HAP-1 (cell line): ENCODE measurements around the gene PRMT7.

Experiments used
- DNase-seq, 2 experiments: peaks; one replicate each; pipeline ENCODE4 v3.0.0-alpha.2; 2016 to 2020; ENCODE audit warnings: low spot score in 2 of 2
- H3K27me3 ChIP-seq: fragments of 250-450 bp; sonication (Bioruptor Pico); 2 replicates; pipeline ENCODE4 v1.5.1; 2020; ENCODE audit warnings: low read depth, mild to moderate bottlenecking, moderate library complexity
- H3K36me3 ChIP-seq: fragments of 250-450 bp; sonication (Bioruptor Pico); replicated peaks from 2 replicates; pipeline ENCODE4 v1.5.1; 2020; ENCODE audit warnings: mild to moderate bottlenecking
- H3K4me1 ChIP-seq: fragments of 250-450 bp; sonication (Bioruptor Pico); 2 replicates; pipeline ENCODE4 v1.5.1; 2020; ENCODE audit warnings: mild to moderate bottlenecking
- H3K4me3 ChIP-seq: fragments of 250-450 bp; sonication (Bioruptor Pico); 2 replicates; pipeline ENCODE4 v1.5.1; 2020; ENCODE audit warnings: mild to moderate bottlenecking, moderate library complexity
- H3K9me3 ChIP-seq: fragments of 250-450 bp; sonication (Bioruptor Pico); 2 replicates; pipeline ENCODE4 v1.5.1; 2020; ENCODE audit warnings: mild to moderate bottlenecking, moderate library complexity
- in situ Hi-C: fragments of 300-500 bp; cut with MboI; formaldehyde crosslinking; loops from 3 replicates; pipeline ENCODE4 v1.14.3; 2020; ENCODE audit warnings: low sequenced_read_pairs, inconsistent platforms, mixed read lengths

PRMT7 gene

DNA sequence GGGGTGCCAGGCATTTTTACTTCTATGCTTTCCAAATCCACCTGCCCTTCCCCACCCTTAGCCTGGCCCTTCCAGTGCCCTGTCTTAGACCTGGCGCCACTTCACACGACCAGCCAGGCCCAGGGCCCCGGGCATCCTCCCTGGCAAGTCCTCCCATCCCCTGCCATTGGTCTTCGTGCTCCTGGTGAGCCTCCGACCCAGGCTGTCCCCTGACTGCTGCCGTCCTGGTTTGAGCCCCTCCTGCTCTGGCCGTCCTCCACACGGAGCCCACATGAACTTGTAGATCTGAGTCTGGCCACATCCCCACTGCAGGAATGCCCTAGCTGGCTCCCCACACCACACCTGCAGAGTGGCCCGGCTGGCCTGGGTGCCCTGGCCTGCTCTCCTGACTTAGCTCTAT, 44.0 kb downstream of the PRMT7 start:
- Histone ChIP-seq H3K4me1 (no peaks in the 10 kb centered on the region), H3K4me3 (no peak overlapping the region), H3K36me3 (peaks cover 57% of the 10 kb centered on the region), H3K9me3 (no peaks in the 10 kb centered on the region), H3K27me3 (no peaks in the 10 kb centered on the region)
- no peak for DNase-seq
- in situ Hi-C loops, result no loop called here

DNA sequence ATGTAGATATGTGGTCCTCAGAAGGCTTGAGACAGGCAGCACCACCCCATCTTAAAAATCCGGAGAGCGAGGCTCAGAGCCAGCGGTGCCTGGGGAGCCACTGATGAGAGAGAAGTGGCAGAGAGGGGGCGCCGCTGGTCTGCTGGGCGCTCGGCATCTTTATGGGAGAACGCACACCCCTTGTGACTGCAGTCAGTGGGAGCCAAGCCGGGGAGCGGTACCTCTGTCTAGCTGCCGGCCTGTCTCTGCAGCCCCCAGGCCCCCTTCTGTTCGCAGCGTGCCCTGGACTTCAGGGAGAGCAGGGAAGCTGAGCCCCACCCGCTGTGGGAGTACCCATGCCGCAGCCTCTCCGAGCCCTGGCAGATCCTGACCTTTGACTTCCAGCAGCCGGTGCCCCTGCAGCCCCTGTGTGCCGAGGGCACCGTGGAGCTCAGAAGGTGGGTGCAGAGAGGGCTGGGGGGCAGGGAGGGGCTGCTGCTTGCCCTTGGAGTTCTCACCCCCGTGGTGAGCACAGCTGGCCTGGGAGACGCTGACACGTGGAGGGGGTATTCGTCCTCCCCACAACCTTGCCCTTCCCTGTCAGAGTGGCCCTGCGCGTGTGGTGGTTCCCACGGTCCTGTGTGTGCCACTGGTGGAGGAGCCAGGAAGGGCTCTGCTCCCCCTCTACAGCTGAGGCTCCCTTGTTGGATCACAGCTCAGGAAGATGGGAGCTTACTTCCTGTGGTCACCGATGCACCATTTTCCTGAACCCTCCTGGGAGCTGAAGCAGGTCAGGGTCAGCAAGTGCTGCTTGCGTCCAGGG, 44.8 kb downstream of the PRMT7 start:
- in situ Hi-C loops, result no loop called here
- no peak for DNase-seq
- no peaks in the 10 kb centered on the region for H3K9me3 ChIP-seq
- no peaks in the 10 kb centered on the region for H3K27me3 ChIP-seq
- H3K4me3 ChIP-seq, result no peak overlapping the region
- H3K4me1 ChIP-seq, result no peaks in the 10 kb centered on the region
- H3K36me3 ChIP-seq, result peaks cover 50% of the 10 kb centered on the region

GRCh38 chr16:68356249-68356918, 45.6 kb downstream of the PRMT7 start:
- no peak for DNase-seq
- Histone ChIP-seq H3K36me3 (peaks cover 46% of the 10 kb centered on the region), H3K27me3 (no peaks in the 10 kb centered on the region), H3K4me1 (no peaks in the 10 kb centered on the region), H3K9me3 (no peaks in the 10 kb centered on the region), H3K4me3 (no peak overlapping the region)
- in situ Hi-C loops, result no loop called here

DNA sequence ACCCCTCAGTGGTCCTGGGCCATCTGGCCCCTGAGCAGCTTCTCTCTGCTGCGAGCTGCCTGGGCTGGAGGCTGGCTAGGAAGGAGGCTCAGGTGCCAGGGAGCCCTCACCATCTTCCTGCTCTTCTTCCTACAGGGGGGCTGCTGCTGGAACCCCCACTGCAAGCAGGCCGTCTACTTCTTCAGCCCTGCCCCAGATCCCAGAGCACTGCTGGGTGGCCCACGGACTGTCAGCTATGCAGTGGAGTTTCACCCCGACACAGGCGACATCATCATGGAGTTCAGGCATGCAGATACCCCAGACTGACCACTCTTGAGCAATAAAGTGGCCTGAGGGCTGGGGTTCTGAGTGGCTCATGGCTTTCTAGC, 46.1 kb downstream of the PRMT7 start:
- no peaks in the 10 kb centered on the region for H3K27me3 ChIP-seq
- H3K4me3 ChIP-seq, result no peak overlapping the region
- no peak for DNase-seq
- in situ Hi-C loops, result no loop called here
- peaks cover 41% of the 10 kb centered on the region for H3K36me3 ChIP-seq
- H3K9me3 ChIP-seq, result no peaks in the 10 kb centered on the region
- no peaks in the 10 kb centered on the region for H3K4me1 ChIP-seq

GRCh38 chr16:68357521-68357922, 46.7 kb downstream of the PRMT7 start:
- Histone ChIP-seq H3K4me3 (no peak overlapping the region), H3K9me3 (no peaks in the 10 kb centered on the region), H3K4me1 (no peaks in the 10 kb centered on the region), H3K36me3 (peaks cover 36% of the 10 kb centered on the region), H3K27me3 (no peaks in the 10 kb centered on the region)
- no peak for DNase-seq
- in situ Hi-C loops, result no loop called here

GRCh38 chr16:68357923-68358322, 47.1 kb downstream of the PRMT7 start:
- H3K4me1 ChIP-seq, result no peaks in the 10 kb centered on the region
- no peaks in the 10 kb centered on the region for H3K9me3 ChIP-seq
- no peak overlapping the region for H3K4me3 ChIP-seq
- peaks cover 34% of the 10 kb centered on the region for H3K36me3 ChIP-seq
- DNase-seq, result no peak
- in situ Hi-C loops, result no loop called here
- no peaks in the 10 kb centered on the region for H3K27me3 ChIP-seq

DNA sequence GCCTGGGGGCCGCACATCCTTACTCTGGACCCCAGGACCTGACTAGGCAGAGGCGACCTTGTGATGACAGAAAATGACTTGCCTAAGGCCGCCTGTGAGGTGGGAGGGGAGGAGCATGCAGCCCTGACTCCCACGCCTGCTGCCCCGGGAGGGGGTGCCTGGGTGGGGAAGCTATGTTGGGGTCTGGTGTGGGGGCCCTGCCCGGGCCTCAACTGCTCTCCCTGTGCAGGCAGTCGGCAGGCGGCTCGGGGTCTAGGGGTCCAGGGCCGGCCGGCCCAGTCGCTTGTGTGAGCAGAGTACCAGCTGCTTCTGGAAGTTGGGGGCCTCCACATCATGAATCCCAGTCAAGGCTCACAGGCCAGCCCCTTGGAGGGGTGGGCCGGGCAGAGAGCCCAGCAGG, 48.1 kb downstream of the PRMT7 start:
- Histone ChIP-seq H3K4me1 (no peaks in the 10 kb centered on the region), H3K4me3 (no peak overlapping the region), H3K27me3 (no peaks in the 10 kb centered on the region), H3K9me3 (no peaks in the 10 kb centered on the region), H3K36me3 (peaks cover 26% of the 10 kb centered on the region)
- DNase-seq, result no peak
- in situ Hi-C loops, result no loop called here

DNA sequence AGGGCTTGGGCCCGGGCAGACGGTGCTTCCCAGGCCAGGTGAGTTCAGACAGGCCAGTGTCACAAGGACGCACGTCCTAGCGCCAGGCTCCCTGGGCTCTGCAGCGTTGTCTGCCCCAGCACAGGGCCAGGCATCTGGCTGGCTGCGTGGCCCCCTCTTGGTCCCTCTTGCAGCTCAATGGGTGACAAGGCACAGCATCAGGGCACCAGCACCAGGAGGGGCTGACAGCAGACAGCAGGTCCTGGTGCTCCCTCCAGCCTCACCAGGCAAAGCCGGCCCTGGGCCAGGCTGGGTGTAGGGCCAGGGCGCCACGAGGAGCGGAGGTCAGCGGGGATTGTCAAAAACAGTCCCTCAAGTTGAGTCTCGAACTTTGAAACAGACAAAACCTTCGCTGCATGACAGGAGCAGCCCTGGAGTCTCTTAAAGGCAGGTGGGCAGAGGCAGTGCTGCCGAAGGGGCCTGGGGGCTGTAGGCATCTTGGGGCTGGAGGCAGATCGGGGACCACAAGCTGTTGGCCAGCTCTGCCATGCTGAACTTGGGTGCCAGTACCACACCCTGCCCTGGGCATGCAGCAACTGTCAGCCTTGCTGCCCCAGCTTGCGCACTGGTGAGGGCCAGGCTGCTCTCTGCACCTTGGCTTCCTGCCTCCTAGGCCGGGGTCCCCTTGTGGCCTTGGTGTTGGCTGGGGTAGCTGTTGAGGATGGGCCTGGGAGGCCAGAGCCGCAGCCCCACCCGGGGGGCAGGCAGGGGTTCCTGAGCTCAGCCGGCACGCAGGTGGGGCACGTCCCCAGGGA, 48.8 kb downstream of the PRMT7 start:
- peaks cover 22% of the 10 kb centered on the region for H3K36me3 ChIP-seq
- no peak for DNase-seq
- in situ Hi-C loops, result no loop called here
- no peaks in the 10 kb centered on the region for H3K4me1 ChIP-seq
- H3K9me3 ChIP-seq, result no peaks in the 10 kb centered on the region
- no peaks in the 10 kb centered on the region for H3K27me3 ChIP-seq
- no peak overlapping the region for H3K4me3 ChIP-seq

- Histone ChIP-seq H3K27me3 (no peaks in the 10 kb centered on the region), H3K36me3 (peaks cover 17% of the 10 kb centered on the region), H3K9me3 (no peaks in the 10 kb centered on the region), H3K4me3 (no peak overlapping the region), H3K4me1 (no peaks in the 10 kb centered on the region)
- DNase-seq, result no peak
- in situ Hi-C loops, result no loop called here
Measured at GRCh38 chr16:68360547-68360946, 49.7 kb downstream of the PRMT7 start.

GRCh38 chr16:68360956-68361355, 50.1 kb downstream of the PRMT7 start:
- no peaks in the 10 kb centered on the region for H3K27me3 ChIP-seq
- no peaks in the 10 kb centered on the region for H3K4me1 ChIP-seq
- H3K9me3 ChIP-seq, result no peaks in the 10 kb centered on the region
- peaks cover 15% of the 10 kb centered on the region for H3K36me3 ChIP-seq
- no peak for DNase-seq
- no peak overlapping the region for H3K4me3 ChIP-seq
- in situ Hi-C loops, result no loop called here

GRCh38 chr16:68361485-68361884, 50.7 kb downstream of the PRMT7 start:
- Histone ChIP-seq H3K27me3 (no peaks in the 10 kb centered on the region), H3K4me1 (no peaks in the 10 kb centered on the region), H3K4me3 (no peak overlapping the region), H3K36me3 (peaks cover 9% of the 10 kb centered on the region), H3K9me3 (no peaks in the 10 kb centered on the region)
- in situ Hi-C loops, result no loop called here
- DNase-seq, result no peak

DNA sequence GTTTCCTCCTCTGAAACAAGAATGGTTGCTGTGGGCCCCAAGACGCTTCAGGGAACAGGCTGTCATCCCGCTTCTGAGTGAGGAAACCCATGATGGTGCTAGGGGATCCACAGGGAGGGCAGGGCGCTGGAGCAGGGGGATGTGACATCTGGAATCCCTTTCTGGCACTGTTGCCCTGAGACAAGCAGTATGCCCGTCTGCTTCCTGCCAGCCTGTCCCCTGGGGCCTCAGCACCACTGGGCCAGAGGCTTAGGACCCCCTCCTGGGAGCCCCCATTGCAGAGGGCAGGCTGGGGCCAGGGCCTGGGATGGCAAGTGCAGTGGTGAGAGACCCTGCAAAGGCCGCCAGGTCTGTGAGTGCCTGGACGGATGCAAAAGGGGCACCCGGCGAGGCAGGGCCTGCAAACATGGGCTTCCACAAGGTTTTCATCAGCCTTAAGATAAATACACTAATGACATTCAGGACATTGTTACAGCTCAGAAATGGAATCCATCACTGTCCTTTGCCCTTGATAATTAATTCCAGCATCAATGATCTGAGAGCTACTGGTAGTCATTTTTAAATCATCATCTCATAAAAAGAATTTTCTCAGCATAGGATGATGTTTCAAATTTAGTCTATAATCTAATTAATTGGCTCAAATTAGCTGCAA, 51.6 kb downstream of the PRMT7 start:
- Histone ChIP-seq H3K9me3 (no peaks in the 10 kb centered on the region), H3K36me3 (peaks cover under 1% of the 10 kb centered on the region), H3K27me3 (no peaks in the 10 kb centered on the region), H3K4me3 (no peak overlapping the region), H3K4me1 (no peaks in the 10 kb centered on the region)
- in situ Hi-C loops, result no loop called here
- DNase-seq, result no peak

- H3K4me3 ChIP-seq, result no peak overlapping the region
- no peak for DNase-seq
- H3K4me1 ChIP-seq, result no peaks in the 10 kb centered on the region
- no peaks in the 10 kb centered on the region for H3K9me3 ChIP-seq
- no peaks in the 10 kb centered on the region; the same call in 1 of the 2 replicates for H3K36me3 ChIP-seq
- in situ Hi-C loops, result no loop called here
- no peaks in the 10 kb centered on the region for H3K27me3 ChIP-seq
Measured at GRCh38 chr16:68362947-68363657, 52.3 kb downstream of the PRMT7 start.
